GM12875 (cell line): ENCODE data around the gene TMEM200B.
"Not testable (repeated sequence)": the region's sequence is repeated elsewhere in the genome, so short reads cannot be mapped to it uniquely, and the experiment has no call there.

Experiments used
- H3K4me3 ChIP-seq: one replicate; pipeline ENCODE4 v1.5.1; 2011; ENCODE audit warnings: low read depth, low read length, control low read depth
- TF ChIP-seq, protein P1 (sequence below): IDR thresholded peaks from 2 replicates; pipeline ENCODE4 v1.5.1; 2011; ENCODE audit warnings: low read depth, mild to moderate bottlenecking, control low read depth, inconsistent platforms, low read length, moderate library complexity, borderline replicate concordance; ENCODE audit not compliant: insufficient read depth

The TMEM200B gene

DNA sequence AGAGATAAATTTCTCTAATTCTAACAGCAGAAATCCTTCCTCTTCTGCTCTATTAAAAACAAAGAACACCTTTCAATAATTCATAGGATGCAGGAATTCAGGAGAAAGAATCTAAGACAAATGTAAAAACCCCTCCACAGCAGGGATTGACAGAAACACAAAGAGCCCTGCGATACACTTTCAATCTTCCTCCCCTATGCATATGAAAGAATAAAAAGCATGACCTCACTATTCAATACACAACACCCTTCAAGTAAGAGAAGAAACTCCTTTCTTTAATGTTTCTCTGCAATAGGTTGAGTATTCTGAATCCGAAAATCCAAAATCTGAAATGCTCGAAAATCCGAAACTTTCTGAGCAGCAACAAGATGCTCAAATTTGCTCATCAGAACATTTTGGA, 40.9 kb upstream of the TMEM200B start:
- TF ChIP-seq, protein P1, sequence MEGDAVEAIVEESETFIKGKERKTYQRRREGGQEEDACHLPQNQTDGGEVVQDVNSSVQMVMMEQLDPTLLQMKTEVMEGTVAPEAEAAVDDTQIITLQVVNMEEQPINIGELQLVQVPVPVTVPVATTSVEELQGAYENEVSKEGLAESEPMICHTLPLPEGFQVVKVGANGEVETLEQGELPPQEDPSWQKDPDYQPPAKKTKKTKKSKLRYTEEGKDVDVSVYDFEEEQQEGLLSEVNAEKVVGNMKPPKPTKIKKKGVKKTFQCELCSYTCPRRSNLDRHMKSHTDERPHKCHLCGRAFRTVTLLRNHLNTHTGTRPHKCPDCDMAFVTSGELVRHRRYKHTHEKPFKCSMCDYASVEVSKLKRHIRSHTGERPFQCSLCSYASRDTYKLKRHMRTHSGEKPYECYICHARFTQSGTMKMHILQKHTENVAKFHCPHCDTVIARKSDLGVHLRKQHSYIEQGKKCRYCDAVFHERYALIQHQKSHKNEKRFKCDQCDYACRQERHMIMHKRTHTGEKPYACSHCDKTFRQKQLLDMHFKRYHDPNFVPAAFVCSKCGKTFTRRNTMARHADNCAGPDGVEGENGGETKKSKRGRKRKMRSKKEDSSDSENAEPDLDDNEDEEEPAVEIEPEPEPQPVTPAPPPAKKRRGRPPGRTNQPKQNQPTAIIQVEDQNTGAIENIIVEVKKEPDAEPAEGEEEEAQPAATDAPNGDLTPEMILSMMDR: no peak

DNA sequence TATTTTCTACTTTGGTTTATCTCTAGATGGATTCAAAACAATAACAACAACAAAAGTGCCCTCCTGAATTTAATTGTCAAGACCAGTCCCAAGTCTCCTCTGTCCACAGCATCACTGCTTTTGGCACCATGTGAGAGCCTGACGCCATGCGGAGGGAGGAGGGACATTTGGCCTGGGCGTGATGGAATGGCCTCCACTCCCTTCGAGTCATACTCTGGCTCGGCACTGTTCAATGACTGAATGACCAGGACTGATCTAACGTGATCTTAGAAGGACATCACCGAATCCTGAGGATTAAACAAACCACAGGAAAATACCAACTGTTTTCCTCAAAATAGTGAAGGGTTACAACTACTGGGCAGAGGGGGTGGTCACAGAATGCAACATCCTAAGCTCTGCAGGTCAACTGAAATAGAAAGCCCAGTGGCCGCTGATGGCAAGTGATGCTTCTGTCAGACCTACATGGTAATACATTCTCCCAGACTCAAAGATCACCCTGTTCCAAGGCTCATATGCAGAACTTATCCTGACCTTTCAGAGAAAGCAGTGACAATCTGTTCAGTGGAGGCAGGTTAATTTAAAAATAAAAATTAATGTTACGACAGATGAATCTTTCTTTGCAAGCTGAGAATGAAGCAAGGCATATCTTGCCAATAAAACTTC, 38.9 kb upstream of the TMEM200B start:
- no peak overlapping the region for H3K4me3 ChIP-seq
- TF ChIP-seq, protein P1: no peak

More for the DNA sequence above, 40.9 kb upstream of the TMEM200B start:
- H3K4me3 ChIP-seq: no peak overlapping the region

DNA sequence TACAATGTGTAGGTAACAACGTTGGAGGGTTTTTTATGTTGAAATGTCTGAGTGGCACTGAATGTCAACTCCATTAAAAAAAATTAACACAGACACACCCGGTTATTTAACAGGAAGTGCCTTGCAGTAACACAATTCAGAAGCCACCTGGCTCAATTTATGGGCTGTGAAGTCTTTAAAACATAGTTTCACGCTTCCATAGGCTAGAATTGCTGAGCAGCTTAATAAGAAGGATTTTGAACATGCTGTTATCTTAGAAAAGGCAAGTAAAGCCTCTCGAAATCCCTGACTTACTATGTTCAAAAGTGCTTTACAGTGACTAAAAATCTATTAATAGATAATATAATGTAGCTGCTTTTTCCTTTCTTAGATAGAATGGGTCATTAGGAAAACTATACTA, 38.3 kb upstream of the TMEM200B start:
- H3K4me3 ChIP-seq: no peak overlapping the region
- TF ChIP-seq, protein P1: no peak

DNA sequence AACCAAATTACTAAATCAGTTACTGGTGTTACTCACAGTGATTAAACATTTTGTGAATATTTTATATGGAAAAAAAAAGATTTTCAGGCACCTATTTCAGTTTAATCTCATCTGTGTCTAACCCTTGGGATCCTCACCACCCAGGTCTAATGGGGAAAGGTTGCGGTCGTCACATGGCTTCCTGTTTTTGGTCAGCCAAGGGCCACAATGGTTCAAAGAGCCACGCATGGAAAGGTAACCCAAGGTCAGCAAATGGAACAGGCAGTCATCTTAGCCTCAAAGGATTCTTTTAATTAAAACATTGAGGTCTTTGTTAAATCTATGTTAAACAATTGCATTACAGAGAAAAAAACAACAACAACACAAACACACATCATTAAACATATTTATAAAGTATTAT, 36.1 kb upstream of the TMEM200B start:
- TF ChIP-seq, protein P1: no peak
- H3K4me3 ChIP-seq: no peak overlapping the region

DNA sequence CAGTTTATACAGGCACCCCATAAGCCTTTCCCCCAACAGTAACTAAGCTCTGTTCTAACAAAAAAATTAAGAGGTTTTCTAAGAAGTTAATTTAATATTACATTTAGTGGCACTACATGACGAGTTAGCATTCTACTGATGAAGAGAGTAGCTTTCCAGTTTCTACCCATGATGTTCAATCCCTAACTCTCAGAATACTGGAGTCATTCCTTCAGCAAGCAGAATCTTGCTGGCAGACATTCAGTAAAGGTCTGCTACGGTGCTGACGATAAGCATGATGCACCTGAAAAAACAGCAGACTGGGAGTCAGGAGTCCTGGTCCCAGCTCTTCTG, 33.5 kb upstream of the TMEM200B start:
- H3K4me3 ChIP-seq: no peak overlapping the region
- TF ChIP-seq, protein P1: no peak

DNA sequence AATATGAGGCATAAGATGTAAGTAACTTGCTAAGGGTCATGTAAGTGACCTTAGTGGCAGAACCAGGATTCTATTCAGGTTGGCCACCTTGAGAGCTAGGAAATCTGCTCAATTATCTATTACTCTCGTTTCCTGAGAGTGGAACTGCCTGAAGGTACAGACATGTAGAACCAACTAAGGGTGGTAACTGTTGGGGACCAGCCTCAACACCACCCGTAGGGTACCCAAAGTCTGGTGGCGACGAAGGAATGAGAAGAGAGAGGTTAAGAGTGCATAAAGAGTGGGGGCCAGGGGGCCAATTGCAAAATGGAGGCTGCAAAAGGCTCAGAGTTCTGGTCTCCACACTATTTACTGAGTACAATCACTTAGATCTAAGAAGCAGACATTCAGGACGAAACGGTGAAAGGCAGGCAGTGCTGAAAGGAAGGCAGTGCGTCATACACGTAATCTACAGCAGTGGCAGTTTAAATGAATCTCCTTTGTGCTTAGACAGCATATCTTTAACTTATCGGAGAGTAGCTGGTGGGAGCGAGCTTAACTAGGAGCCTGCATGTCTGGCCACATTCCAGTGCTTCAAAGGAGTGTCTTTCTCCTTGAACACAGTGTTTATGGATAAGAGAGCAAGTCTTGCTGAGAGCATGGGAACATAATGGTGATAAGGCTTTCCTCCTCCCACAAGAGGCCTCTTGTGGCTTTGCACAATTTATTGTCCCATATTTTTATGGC, 33.0 kb upstream of the TMEM200B start:
- TF ChIP-seq, protein P1: no peak

DNA sequence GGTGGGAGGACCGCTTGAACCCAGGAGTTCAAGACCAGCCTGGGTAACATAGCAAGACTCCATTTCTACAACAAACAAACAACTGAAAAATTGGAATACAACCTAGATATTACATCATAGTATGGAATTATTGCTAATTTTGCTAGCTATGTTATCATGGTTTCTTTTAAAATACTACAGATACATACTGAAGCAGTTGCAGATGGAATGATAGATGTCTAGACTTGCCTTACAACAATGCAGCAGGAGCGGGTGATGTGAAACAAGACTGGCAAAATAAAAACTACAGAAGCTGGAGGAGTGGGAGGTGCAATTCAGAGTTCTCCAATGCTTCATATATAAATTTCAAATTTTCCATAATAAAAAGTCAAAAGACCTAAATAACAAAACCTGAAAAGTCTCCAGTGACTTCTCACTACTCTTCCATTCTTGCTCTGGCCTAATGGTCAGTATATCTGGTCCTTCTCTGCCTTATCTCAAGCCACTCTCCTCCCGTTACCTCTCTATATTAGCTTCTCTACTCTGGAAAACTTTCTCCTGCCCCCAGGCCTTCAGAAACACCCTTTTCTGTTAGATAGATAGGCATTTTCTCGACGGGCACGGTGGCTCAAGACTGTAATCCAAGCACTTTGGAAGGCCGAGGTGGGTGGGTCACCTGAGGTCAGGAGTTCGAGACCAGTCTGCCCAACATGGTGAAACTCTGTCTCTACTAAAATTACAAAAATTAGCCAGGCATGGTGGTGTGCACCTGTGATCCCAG, 28.5 kb upstream of the TMEM200B start:
- TF ChIP-seq, protein P1: no peak
- H3K4me3 ChIP-seq: no peak overlapping the region

More for the DNA sequence above, 33.0 kb upstream of the TMEM200B start:
- H3K4me3 ChIP-seq: no peak overlapping the region

DNA sequence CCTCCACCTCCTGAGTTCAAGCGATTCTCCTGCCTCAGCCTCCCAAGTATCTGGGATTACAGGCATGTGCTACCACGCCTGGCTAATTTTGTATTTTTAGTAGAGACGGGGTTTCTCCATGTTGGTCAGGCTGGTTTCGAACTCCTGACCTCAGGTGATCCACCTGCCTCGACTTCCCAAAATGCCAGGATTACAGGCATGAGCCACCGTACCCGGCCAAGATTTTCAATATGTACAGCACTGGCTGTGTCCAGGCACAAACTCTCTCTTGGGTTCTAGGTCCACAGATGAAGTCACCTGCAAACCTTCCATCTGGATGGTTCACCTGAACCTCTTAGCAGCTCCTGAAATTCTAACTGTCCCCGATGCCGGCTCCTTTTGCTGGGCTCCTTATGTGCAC, 26.6 kb upstream of the TMEM200B start:
- H3K4me3 ChIP-seq: not testable (repeated sequence)
